B cell (primary cell): Measurements from ENCODE around the gene FADS6.

Source experiments
- CTCF ChIP-seq: fragments of 200-600 bp; IDR thresholded peaks from one replicate; pipeline ENCODE4 v1.8.0; 2022; ENCODE audit warnings: antibody characterized with exemption, mild to moderate bottlenecking
- EZH2 ChIP-seq: IDR thresholded peaks from 2 replicates; pipeline ENCODE4 v1.6.1; 2012; ENCODE audit warnings: borderline replicate concordance, low read depth, mild to moderate bottlenecking, moderate library complexity, low read length; ENCODE audit not compliant: insufficient read depth, poor library complexity, severe bottlenecking

- TF ChIP-seq CTCF = no peak
- TF ChIP-seq EZH2 = no peak
Measured at GRCh38 chr17:74937064-74938051, 43.9 kb upstream of the FADS6 start.
